Measurements from ENCODE around the gene CYB5R3. TPM values are rescaled to one million over a fixed set of nuclear protein-coding genes. Genes with fewer than 3 reads are reported as not detected.

Gene CYB5R3
- total and polyA plus RNA-seq, 10 donors = 37.3 to 134 (median 78.1) TPM

GRCh38 chr22:42635531-42635930 is 13.7 kb downstream of the CYB5R3 start:
- DNase-seq = no peak

GRCh38 chr22:42633013-42633412 is 16.2 kb downstream of the CYB5R3 start:
- no peak for DNase-seq
- Histone ChIP-seq H3K4me3 (no peak overlapping the region), H3K9me3 (no peaks in the 10 kb centered on the region), H3K27me3 (replicated peaks in 1 of 7) (no peaks in the 10 kb centered on the region), H3K36me3 (peaks cover 3 to 97% (median 76%) of the 10 kb centered on the region in 6 donors), H3K4me1 (peaks cover 0 to 8% (median 0%) of the 10 kb centered on the region in 6 donors), H3K27ac (no peak overlapping the region)
- intact Hi-C loops (cut with DNase I; ENCODE audit: low total_unique reads) = no loop called here
- no peak for TF ChIP-seq POLR2A (IDR thresholded peaks at IDR 0.05)
- TF ChIP-seq CTCF (IDR thresholded peaks at IDR 0.05 in 8 of 11, conservative IDR thresholded peaks at IDR 0.05 in 3 of 11) = no peak
- TF ChIP-seq POLR2AphosphoS5 (IDR thresholded peaks at IDR 0.05) = no peak
- 68 to 91% (median 83%) methylated on average over 9 of the region's 9 CpGs for WGBS, 5 donors

More at GRCh38 chr22:42635531-42635930, 13.7 kb downstream of the CYB5R3 start:
- Histone ChIP-seq H3K27ac (no peak overlapping the region), H3K9me3 (no peaks in the 10 kb centered on the region), H3K4me1 (peaks cover 0 to 25% (median 6%) of the 10 kb centered on the region in 6 donors), H3K4me3 (no peak overlapping the region), H3K27me3 (replicated peaks in 1 of 7) (no peaks in the 10 kb centered on the region), H3K36me3 (peaks cover 0 to 72% (median 52%) of the 10 kb centered on the region in 6 donors)
- intact Hi-C loops (cut with DNase I; ENCODE audit: low total_unique reads) = no loop called here
- 73 to 96% (median 89%) methylated on average over 3 of the region's 3 CpGs for WGBS, 5 donors
- TF ChIP-seq POLR2AphosphoS5 (IDR thresholded peaks at IDR 0.05) (no peak), POLR2A (IDR thresholded peaks at IDR 0.05) (no peak), CTCF (IDR thresholded peaks at IDR 0.05 in 8 of 11, conservative IDR thresholded peaks at IDR 0.05 in 3 of 11) (no peak)

GRCh38 chr22:42632096-42632495 is 17.1 kb downstream of the CYB5R3 start:
- no peak overlapping the region for H3K4me3 ChIP-seq
- peaks cover 3 to 100% (median 85%) of the 10 kb centered on the region in 6 donors for H3K36me3 ChIP-seq
- TF ChIP-seq CTCF (IDR thresholded peaks at IDR 0.05 in 8 of 11, conservative IDR thresholded peaks at IDR 0.05 in 3 of 11) = peak in 1 of 11 experiments; percentile 25
- TF ChIP-seq POLR2A (IDR thresholded peaks at IDR 0.05) = no peak
- peaks cover 0 to 8% (median 0%) of the 10 kb centered on the region in 6 donors for H3K4me1 ChIP-seq
- H3K9me3 ChIP-seq = no peaks in the 10 kb centered on the region
- 84 to 91% (median 89%) methylated on average over 10 to 13 of the region's 13 CpGs for WGBS, 5 donors
- no peak for DNase-seq
- intact Hi-C loops (cut with DNase I; ENCODE audit: low total_unique reads) = no loop called here
- no peak overlapping the region for H3K27ac ChIP-seq
- H3K27me3 ChIP-seq (replicated peaks in 1 of 7) = no peaks in the 10 kb centered on the region

DNA sequence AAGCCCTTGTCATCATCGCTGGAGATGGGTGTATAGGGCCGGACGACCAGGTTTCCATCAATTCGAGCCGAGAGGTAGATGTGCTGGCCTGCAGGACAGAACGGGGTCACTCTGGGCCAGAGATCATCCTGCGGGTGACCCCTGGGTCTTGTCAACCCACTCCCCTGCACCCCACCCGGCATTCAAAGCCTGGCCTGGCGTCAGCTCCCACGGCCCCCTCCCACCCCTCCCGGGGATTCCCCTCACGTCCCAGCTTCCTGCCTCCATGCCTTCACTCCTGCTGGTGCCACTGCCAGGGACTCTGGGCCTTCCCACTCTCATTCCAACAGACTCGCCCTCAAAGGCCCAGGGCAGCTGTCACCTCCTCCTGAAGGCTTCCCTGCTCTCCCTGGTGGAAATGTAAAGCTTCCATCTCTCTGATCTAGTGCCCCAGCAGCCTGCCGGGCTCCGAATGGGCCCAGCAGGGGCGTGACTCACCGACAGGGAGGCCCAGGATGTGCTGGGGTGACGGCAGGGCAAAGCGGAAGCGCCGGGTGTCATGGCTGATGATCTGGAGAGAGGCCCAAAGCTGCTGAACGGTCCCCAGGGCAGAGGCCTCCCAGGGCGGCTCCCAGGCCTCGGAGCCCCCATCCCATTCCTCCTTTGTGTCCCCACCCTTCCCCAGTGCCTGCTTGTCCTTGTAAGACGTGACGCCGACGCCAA is 18.1 kb downstream of the CYB5R3 start:
- peak; percentile 56 for DNase-seq
- 86 to 92% (median 91%) methylated on average over 14 to 28 of the region's 28 CpGs for WGBS, 5 donors
- Histone ChIP-seq H3K4me3 (no peak overlapping the region), H3K9me3 (no peaks in the 10 kb centered on the region), H3K27ac (peak overlapping the region in 1 of 8 donors; percentile 23), H3K4me1 (peaks cover 0 to 2% (median 0%) of the 10 kb centered on the region in 6 donors), H3K27me3 (replicated peaks in 1 of 7) (no peaks in the 10 kb centered on the region), H3K36me3 (peaks cover 3 to 100% (median 92%) of the 10 kb centered on the region in 6 donors)
- no peak for TF ChIP-seq CTCF (IDR thresholded peaks at IDR 0.05 in 8 of 11, conservative IDR thresholded peaks at IDR 0.05 in 3 of 11)
- TF ChIP-seq POLR2AphosphoS5 (IDR thresholded peaks at IDR 0.05) = no peak
- no peak for TF ChIP-seq POLR2A (IDR thresholded peaks at IDR 0.05)
- intact Hi-C loops (cut with DNase I; ENCODE audit: low total_unique reads) = no loop called here
